ENCODE results near the gene EPS15. TPM values are rescaled to one million over a fixed set of nuclear protein-coding genes. Genes with fewer than 3 reads are reported as not detected.
A peak's percentile ranks its signal among the peaks of the same experiment; 100 is the strongest.

Gene EPS15
- total and polyA plus RNA-seq, 4 donors, result 8.8 to 52.1 (median 19.1) TPM

GRCh38 chr1:51543858-51544257, 24.8 kb upstream of the EPS15 start:
- TF ChIP-seq EGR1 (IDR thresholded peaks at IDR 0.05; ENCODE audit: low read depth in 2 of 2) (no peak), HNF4A (conservative IDR thresholded peaks at IDR 0.05) (no peak), ZBTB33 (IDR thresholded peaks at IDR 0.05) (no peak), SP1 (IDR thresholded peaks at IDR 0.05) (no peak)
- no peak overlapping the region for H3K4me3 ChIP-seq (ENCODE audit: low read depth in 1 of 3, low read length in 3 of 3)
- H3K9ac ChIP-seq (ENCODE audit: low read depth in 1 of 2, low read length in 2 of 2), result no peak overlapping the region
- 91% methylated on average over 2 of the region's 2 CpGs for WGBS
- H3K27ac ChIP-seq (ENCODE audit: low read depth in 1 of 2, low read length in 2 of 2), result no peak overlapping the region
- DNase-seq (ENCODE audit: low spot score), result no peak
- H3K36me3 ChIP-seq (ENCODE audit: control insufficient read depth in 4 of 4, insufficient read depth in 3 of 4, low read depth in 1 of 4, low read length in 3 of 4), result no peaks in the 10 kb centered on the region
- peaks cover 7 to 14% (median 10%) of the 10 kb centered on the region in 4 donors for H3K4me1 ChIP-seq (ENCODE audit: control insufficient read depth in 4 of 4, insufficient read depth in 4 of 4, low read length in 3 of 4)
- H3K9me3 ChIP-seq (ENCODE audit: control insufficient read depth in 4 of 4, low read length in 3 of 4), result no peaks in the 10 kb centered on the region
- no peaks in the 10 kb centered on the region for H3K27me3 ChIP-seq (ENCODE audit: control insufficient read depth in 4 of 4, insufficient read depth in 4 of 4, low read length in 3 of 4)

- H3K9me3 ChIP-seq (ENCODE audit: control insufficient read depth in 4 of 4, low read length in 3 of 4), result no peaks in the 10 kb centered on the region
- peaks cover 7 to 15% (median 10%) of the 10 kb centered on the region in 4 donors for H3K4me1 ChIP-seq (ENCODE audit: control insufficient read depth in 4 of 4, insufficient read depth in 4 of 4, low read length in 3 of 4)
- no peak overlapping the region for H3K4me3 ChIP-seq (ENCODE audit: low read depth in 1 of 3, low read length in 3 of 3)
- H3K9ac ChIP-seq (ENCODE audit: low read depth in 1 of 2, low read length in 2 of 2), result no peak overlapping the region
- no peak for TF ChIP-seq CTCF (IDR thresholded peaks at IDR 0.05; ENCODE audit: low read depth, low read length, missing input control)
- TF ChIP-seq RXRA (IDR thresholded peaks at IDR 0.05), result peak in 1 of 2 donors; percentile 18
- no peak for TF ChIP-seq RAD21 (IDR thresholded peaks at IDR 0.05)
- no peak for TF ChIP-seq ZBTB33 (IDR thresholded peaks at IDR 0.05)
- no peak for TF ChIP-seq HNF4A (conservative IDR thresholded peaks at IDR 0.05)
- no peak overlapping the region for H3K27ac ChIP-seq (ENCODE audit: low read depth in 1 of 2, low read length in 2 of 2)
- 89% methylated on average over 4 of the region's 4 CpGs for WGBS
- H3K27me3 ChIP-seq (ENCODE audit: control insufficient read depth in 4 of 4, insufficient read depth in 4 of 4, low read length in 3 of 4), result no peaks in the 10 kb centered on the region
- DNase-seq (ENCODE audit: low spot score), result no peak
- H3K36me3 ChIP-seq (ENCODE audit: control insufficient read depth in 4 of 4, insufficient read depth in 3 of 4, low read depth in 1 of 4, low read length in 3 of 4), result no peaks in the 10 kb centered on the region
These were observed 23.3 kb upstream of the EPS15 start for GRCh38 chr1:51542158-51542953.

- no peak for DNase-seq (ENCODE audit: low spot score)
- TF ChIP-seq FOXA1 (IDR thresholded peaks at IDR 0.05) (no peak), HNF4A (conservative IDR thresholded peaks at IDR 0.05) (no peak), JUND (IDR thresholded peaks at IDR 0.05) (no peak), ZBTB33 (IDR thresholded peaks at IDR 0.05) (no peak), EGR1 (IDR thresholded peaks at IDR 0.05; ENCODE audit: low read depth in 2 of 2) (no peak), FOXA2 (IDR thresholded peaks at IDR 0.05) (no peak), CTCF (IDR thresholded peaks at IDR 0.05; ENCODE audit: low read depth, low read length, missing input control) (no peak), RAD21 (IDR thresholded peaks at IDR 0.05) (no peak), NR2F2 (IDR thresholded peaks at IDR 0.05) (no peak)
These were observed 22.4 kb upstream of the EPS15 start for GRCh38 chr1:51541313-51542050.

More at GRCh38 chr1:51541313-51542050, 22.4 kb upstream of the EPS15 start:
- Histone ChIP-seq H3K27ac (ENCODE audit: low read depth in 1 of 2, low read length in 2 of 2) (no peak overlapping the region), H3K4me3 (ENCODE audit: low read depth in 1 of 3, low read length in 3 of 3) (no peak overlapping the region), H3K4me1 (ENCODE audit: control insufficient read depth in 4 of 4, insufficient read depth in 4 of 4, low read length in 3 of 4) (peaks cover 7 to 19% (median 12%) of the 10 kb centered on the region in 4 donors), H3K9ac (ENCODE audit: low read depth in 1 of 2, low read length in 2 of 2) (no peak overlapping the region), H3K9me3 (ENCODE audit: control insufficient read depth in 4 of 4, low read length in 3 of 4) (no peaks in the 10 kb centered on the region), H3K27me3 (ENCODE audit: control insufficient read depth in 4 of 4, insufficient read depth in 4 of 4, low read length in 3 of 4) (no peaks in the 10 kb centered on the region), H3K36me3 (ENCODE audit: control insufficient read depth in 4 of 4, insufficient read depth in 3 of 4, low read depth in 1 of 4, low read length in 3 of 4) (no peaks in the 10 kb centered on the region)
- 32% methylated on average over 2 of the region's 2 CpGs for WGBS

Data from liver (tissue), 9 donors.